ENCODE data around the gene AIPL1.

Gene AIPL1

GRCh38 chr17:6422654-6423241 lies 12.2 kb downstream of the AIPL1 start:
- in situ Hi-C loops (cut with MboI; ENCODE audit: low sequenced_read_pairs), result no loop called here

GRCh38 chr17:6421700-6422604 lies 13.0 kb downstream of the AIPL1 start:
- in situ Hi-C loops (cut with MboI; ENCODE audit: low sequenced_read_pairs), result no loop called here

GRCh38 chr17:6420173-6420641 lies 14.7 kb downstream of the AIPL1 start:
- in situ Hi-C loops (cut with MboI; ENCODE audit: low sequenced_read_pairs), result no loop called here

- in situ Hi-C loops (cut with MboI; ENCODE audit: low sequenced_read_pairs), result no loop called here
These were observed 19.3 kb downstream of the AIPL1 start for GRCh38 chr17:6415616-6416015.

- in situ Hi-C loops (cut with MboI; ENCODE audit: low sequenced_read_pairs), result no loop called here
These were observed 21.9 kb downstream of the AIPL1 start for GRCh38 chr17:6413065-6413464.

- in situ Hi-C loops (cut with MboI; ENCODE audit: low sequenced_read_pairs), result no loop called here
These were observed 26.2 kb downstream of the AIPL1 start for GRCh38 chr17:6408735-6409134.

- in situ Hi-C loops (cut with MboI; ENCODE audit: low sequenced_read_pairs), result no loop called here
These were observed 26.6 kb downstream of the AIPL1 start for GRCh38 chr17:6408276-6408675.

- in situ Hi-C loops (cut with MboI; ENCODE audit: low sequenced_read_pairs), result no loop called here
These were observed 32.7 kb downstream of the AIPL1 start for GRCh38 chr17:6402258-6402657.

- in situ Hi-C loops (cut with MboI; ENCODE audit: low sequenced_read_pairs), result no loop called here
These were observed 36.0 kb downstream of the AIPL1 start for GRCh38 chr17:6398955-6399354.

GRCh38 chr17:6394055-6394606 lies 40.8 kb downstream of the AIPL1 start:
- in situ Hi-C loops (cut with MboI; ENCODE audit: low sequenced_read_pairs), result no loop called here

- in situ Hi-C loops (cut with MboI; ENCODE audit: low sequenced_read_pairs), result no loop called here
These were observed 41.5 kb downstream of the AIPL1 start for GRCh38 chr17:6393351-6393952.

- in situ Hi-C loops (cut with MboI; ENCODE audit: low sequenced_read_pairs), result no loop called here
These were observed 42.1 kb downstream of the AIPL1 start for GRCh38 chr17:6392609-6393350.

GRCh38 chr17:6388416-6388815 lies 46.5 kb downstream of the AIPL1 start:
- in situ Hi-C loops (cut with MboI; ENCODE audit: low sequenced_read_pairs), result no loop called here

GRCh38 chr17:6387858-6388257 lies 47.1 kb downstream of the AIPL1 start:
- in situ Hi-C loops (cut with MboI; ENCODE audit: low sequenced_read_pairs), result no loop called here

GRCh38 chr17:6387442-6387841 lies 47.5 kb downstream of the AIPL1 start:
- in situ Hi-C loops (cut with MboI; ENCODE audit: low sequenced_read_pairs), result no loop called here

- in situ Hi-C loops (cut with MboI; ENCODE audit: low sequenced_read_pairs), result no loop called here
These were observed 48.8 kb downstream of the AIPL1 start for GRCh38 chr17:6386041-6386630.

- in situ Hi-C loops (cut with MboI; ENCODE audit: low sequenced_read_pairs), result no loop called here
These were observed 50.4 kb downstream of the AIPL1 start for GRCh38 chr17:6384481-6384880.

- in situ Hi-C loops (cut with MboI; ENCODE audit: low sequenced_read_pairs), result no loop called here
These were observed 53.1 kb downstream of the AIPL1 start for GRCh38 chr17:6381526-6382465.

GRCh38 chr17:6380915-6381438 lies 53.9 kb downstream of the AIPL1 start:
- in situ Hi-C loops (cut with MboI; ENCODE audit: low sequenced_read_pairs), result no loop called here

Measured in HL-60/S4 treated with phorbol 12-myristate 13-acetate at 8.2 ng/mL for 4 days and 3 days (cell line).